SK-N-MC (cell line): ENCODE measurements around the gene P2RX1.

Source experiments
- DNase-seq: peaks from one replicate; pipeline ENCODE4 v3.0.0-alpha.2; 2011; ENCODE audit warnings: low read depth, low spot score
- H3K27ac ChIP-seq: fragments of 200-600 bp; sonication (generic); 2 replicates; pipeline ENCODE4 v1.5.1; 2016; ENCODE audit warnings: mixed run types
- H3K36me3 ChIP-seq: fragments of 200-600 bp; sonication (generic); 2 replicates; pipeline ENCODE4 v1.6.1; 2017; ENCODE audit warnings: antibody characterized with exemption, low read length, mixed read lengths; ENCODE audit not compliant: insufficient read depth
- H3K4me3 ChIP-seq: fragments of 200-600 bp; sonication (generic); 2 replicates; pipeline ENCODE4 v1.5.1; 2016
- H3K9ac ChIP-seq: fragments of 200-600 bp; sonication (generic); 2 replicates; pipeline ENCODE4 v1.8.0; 2017; ENCODE audit warnings: mixed run types, mixed read lengths; ENCODE audit not compliant: insufficient read length
- H3K9me3 ChIP-seq: fragments of 200-600 bp; sonication (generic); 2 replicates; pipeline ENCODE4 v1.6.1; 2017; ENCODE audit warnings: low read depth, mild to moderate bottlenecking, antibody characterized with exemption, low read length, moderate library complexity, mixed read lengths
- EZH2 ChIP-seq: fragments of 200-600 bp; sonication (generic); IDR thresholded peaks from one replicate; pipeline ENCODE4 v1.6.1; 2017; ENCODE audit warnings: antibody characterized with exemption
- FOXP2 ChIP-seq: optimal IDR thresholded peaks from 2 replicates; pipeline ENCODE3; 2011; ENCODE audit warnings: mild to moderate bottlenecking, moderate library complexity; ENCODE audit not compliant: insufficient read depth; ENCODE audit errors: extremely low read length, control extremely low read depth
- POLR2AphosphoS5 ChIP-seq: IDR thresholded peaks from 2 replicates; pipeline ENCODE4 v1.6.1; 2012; ENCODE audit warnings: mild to moderate bottlenecking, low read depth, low read length, borderline replicate concordance

The P2RX1 gene

DNA sequence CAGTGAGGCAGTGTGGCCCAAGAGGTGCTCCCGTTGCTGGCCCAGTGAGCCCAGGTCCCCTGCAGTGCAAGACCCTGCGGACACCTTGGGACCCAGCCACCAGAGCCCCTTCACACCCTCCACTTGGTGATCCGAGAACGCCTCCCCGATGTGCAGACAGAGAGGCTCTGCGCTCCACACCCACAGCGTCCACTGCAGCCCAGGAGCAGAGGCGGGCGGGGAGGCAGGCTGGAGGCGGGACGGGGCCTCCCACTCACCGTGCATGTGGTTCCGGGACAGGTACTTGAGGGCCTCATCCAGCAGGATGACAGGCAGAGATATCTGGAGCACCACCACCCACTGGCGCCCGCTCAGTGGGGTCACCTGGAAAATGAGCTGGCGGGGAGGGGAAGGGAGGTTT, 12.1 kb upstream of the P2RX1 start:
- H3K9me3 ChIP-seq = no peaks in the 10 kb centered on the region
- no peak for DNase-seq
- H3K36me3 ChIP-seq = no peaks in the 10 kb centered on the region
- H3K27ac ChIP-seq = no peak overlapping the region
- H3K4me3 ChIP-seq = no peak overlapping the region
- H3K9ac ChIP-seq = no peak overlapping the region
- no peak for TF ChIP-seq POLR2AphosphoS5
- no peak for TF ChIP-seq EZH2
- TF ChIP-seq FOXP2 = no peak

DNA sequence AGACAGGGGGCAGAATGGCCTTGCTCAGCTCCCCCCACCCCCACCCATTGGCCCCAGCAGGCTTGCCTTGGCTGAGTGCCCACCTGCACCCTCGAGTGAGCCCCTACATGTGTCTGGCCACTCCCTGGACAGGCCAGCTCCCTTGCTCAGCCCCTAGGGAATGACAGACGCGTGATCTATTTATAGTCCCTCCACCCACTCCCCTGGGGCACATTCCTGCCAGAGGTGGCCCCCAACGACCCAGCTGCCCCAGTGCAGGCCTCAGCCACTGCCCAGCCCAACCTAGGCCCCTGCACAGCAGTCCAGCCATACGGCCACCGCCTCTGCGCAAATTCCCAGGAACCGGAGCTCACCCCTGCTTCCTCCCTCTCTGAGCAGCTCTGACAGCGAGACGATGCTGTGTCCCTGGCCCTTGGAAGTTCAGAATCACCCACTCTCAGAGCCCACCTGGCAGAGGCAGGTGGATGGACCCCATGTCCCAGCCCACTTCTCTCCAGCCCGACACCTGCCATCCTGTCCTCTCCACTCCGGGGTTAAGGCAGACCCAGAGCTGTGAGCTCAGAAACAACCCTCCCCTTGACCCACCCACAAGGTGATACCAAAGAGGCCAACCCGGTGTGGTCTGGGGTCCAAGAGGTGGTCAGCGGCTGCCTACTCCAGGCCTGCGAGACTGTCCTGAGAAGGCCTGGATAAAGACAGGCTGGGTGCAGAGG, 11.5 kb upstream of the P2RX1 start:
- no peak overlapping the region for H3K9ac ChIP-seq
- no peak overlapping the region for H3K4me3 ChIP-seq
- no peak for DNase-seq
- no peak for TF ChIP-seq EZH2
- no peak for TF ChIP-seq POLR2AphosphoS5
- no peak for TF ChIP-seq FOXP2
- no peaks in the 10 kb centered on the region for H3K9me3 ChIP-seq
- H3K36me3 ChIP-seq = no peaks in the 10 kb centered on the region
- no peak overlapping the region for H3K27ac ChIP-seq

DNA sequence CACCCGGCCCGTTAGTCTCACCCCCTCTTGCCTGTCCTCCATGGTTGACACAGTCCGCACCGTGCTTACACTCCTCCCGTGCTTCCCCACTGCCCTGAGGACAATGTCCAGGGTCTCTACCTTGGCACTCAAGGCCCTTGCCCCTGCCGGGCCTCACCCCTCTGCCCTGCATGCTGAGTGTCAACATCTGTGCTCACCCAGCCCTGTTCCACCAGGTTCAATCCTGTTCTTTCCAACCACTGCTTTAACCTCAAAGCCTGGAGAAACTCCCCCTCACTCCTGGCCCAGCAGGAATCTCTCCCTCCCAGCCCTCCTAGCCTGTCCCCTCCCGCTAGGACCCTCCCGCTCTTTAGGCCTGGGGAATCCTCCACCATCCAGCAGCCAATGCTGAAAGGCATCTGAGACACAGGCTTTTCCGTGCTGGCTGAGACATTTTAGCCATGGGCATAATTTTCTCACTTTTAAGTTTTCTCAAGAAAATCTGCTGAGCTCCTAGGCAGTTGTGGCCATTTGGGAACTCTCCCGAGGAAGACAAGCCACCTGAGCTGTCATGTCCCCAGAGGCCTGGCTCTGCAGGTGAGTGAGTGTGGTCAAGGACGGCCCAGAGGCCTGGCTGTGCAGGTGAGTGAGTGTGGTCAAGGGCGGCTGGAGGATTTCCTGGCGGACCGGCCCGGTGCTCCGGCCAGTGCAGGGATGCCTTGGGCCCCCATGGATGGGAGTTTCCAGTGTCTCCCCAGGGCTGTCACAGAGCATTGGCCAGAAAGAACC, 10.8 kb upstream of the P2RX1 start:
- H3K4me3 ChIP-seq = no peak overlapping the region
- H3K9ac ChIP-seq = no peak overlapping the region
- H3K27ac ChIP-seq = no peak overlapping the region
- no peaks in the 10 kb centered on the region for H3K9me3 ChIP-seq
- H3K36me3 ChIP-seq = no peaks in the 10 kb centered on the region
- DNase-seq = no peak
- TF ChIP-seq FOXP2 = no peak
- no peak for TF ChIP-seq EZH2
- TF ChIP-seq POLR2AphosphoS5 = no peak

DNA sequence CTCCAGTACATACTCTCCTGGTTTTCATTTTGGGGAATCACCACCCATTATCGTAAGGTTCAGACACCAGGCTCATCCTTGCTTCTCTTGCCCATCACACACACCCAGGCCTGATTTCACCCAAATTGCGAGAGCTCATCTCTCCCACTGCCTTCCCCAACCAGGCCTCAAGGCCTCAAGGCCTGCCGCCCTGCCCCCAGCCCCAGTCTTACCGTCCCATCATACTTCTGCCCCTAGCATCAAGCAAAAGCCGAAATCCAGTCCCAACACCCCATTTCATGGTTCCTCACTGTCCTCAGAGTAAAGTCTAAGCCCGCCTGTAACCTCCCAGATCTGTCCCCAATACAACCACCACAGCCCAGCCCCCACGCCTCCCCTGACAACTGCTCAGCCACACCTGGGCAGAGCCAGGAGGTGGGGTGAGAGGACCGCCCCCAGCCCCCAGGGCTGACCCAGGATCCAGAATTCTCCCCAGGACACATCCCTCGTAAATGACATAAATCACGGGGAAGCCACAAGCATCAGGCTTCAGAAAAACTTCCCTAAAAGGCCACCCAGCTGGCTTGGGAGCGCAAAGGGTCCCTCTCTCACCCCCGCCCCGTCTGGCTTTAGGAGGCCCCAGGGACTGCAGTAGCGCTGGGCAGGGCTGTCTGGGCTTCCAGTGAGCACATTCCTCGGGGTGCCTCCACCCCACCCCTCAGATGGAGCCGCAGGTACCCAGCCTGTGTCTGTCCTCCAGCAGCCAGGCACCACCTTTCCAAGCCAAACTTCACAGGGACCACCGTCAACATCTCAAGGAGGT, 9.6 kb upstream of the P2RX1 start:
- Histone ChIP-seq H3K9me3 (no peaks in the 10 kb centered on the region), H3K27ac (no peak overlapping the region), H3K36me3 (no peaks in the 10 kb centered on the region), H3K4me3 (no peak overlapping the region), H3K9ac (no peak overlapping the region)
- DNase-seq = no peak
- TF ChIP-seq EZH2 (no peak), FOXP2 (no peak), POLR2AphosphoS5 (no peak)

DNA sequence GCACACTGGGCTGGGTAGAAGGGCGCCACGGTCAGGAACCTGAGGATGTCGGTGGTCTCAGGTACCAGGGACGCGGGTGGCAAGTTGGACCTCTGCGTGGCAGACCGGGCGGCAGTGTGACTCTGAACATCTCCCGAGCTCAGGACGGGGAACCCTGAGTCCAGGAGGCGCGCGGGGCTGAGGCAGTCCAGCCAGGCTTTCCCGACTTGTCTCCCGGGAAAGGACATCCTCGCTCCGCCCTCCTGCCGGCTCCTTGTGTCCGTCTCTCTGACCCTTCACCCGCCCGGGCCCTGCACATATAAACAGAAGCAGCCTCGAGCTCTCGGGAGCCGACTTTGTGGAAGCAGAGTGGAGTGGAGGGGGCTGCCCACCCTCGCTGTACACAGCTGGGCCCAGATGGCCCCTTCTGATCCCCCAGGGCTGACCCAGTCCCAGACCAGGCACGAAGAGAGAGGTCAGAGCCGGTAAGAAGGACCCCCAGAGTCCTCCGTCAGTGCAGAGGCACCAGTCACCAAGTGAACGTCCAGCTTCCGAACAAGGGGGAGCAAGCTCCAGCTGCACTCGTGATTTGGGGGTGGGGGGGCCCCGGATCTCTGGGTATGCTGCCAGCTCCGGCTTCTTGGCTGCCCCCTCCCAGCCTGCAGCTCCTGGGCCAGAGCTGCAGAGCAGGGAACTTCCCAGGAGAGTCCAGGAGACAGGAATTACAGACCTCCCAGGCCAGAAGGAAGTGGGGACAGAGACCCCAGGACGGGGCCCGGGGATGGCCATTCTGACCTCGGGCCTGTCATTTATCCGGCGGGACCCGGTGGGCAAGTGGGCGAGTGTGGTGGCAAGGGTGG, 8.5 kb upstream of the P2RX1 start:
- H3K9ac ChIP-seq = no peak overlapping the region
- H3K36me3 ChIP-seq = no peaks in the 10 kb centered on the region
- no peak for TF ChIP-seq EZH2
- no peak for TF ChIP-seq POLR2AphosphoS5
- no peak for TF ChIP-seq FOXP2
- no peak overlapping the region for H3K27ac ChIP-seq
- no peak for DNase-seq
- no peak overlapping the region for H3K4me3 ChIP-seq
- H3K9me3 ChIP-seq = no peaks in the 10 kb centered on the region

DNA sequence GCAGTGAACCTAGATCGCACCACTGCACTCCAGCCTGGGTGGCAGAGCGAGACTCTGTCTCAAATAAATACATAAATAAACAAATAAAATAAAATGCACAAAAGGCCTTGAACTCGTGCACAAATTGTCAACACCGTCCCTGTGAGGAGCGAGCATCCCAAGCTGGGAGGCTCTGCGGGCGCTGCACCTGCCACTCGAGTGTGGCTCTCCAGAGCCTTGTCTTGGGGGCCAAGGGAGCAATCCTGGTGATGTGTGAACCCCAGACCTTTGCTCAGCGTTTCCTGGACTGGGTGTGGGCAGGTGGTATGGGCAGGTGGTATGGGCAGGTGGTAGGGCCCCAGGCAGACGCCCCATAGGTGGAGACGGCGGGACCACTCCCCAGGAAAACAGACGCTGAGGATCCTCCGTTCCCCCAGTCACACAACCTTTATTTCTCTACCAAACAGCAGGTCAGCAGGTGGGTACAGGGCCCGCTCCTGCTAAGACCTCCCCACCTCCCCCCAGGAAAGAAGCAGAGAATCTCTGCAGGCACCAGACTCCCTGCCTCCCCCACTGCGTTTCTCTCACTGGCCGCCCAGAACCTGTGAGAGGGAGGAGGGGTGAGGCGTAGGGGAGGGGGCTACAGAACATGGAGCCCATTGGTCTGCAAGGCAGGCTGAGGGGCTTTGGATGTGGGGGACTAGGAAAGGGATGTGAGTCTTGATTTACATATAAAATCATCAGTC, 7.4 kb upstream of the P2RX1 start:
- Histone ChIP-seq H3K9ac (no peak overlapping the region), H3K4me3 (no peak overlapping the region), H3K36me3 (no peaks in the 10 kb centered on the region), H3K9me3 (no peaks in the 10 kb centered on the region), H3K27ac (no peak overlapping the region)
- TF ChIP-seq EZH2 (no peak), POLR2AphosphoS5 (no peak), FOXP2 (no peak)
- no peak for DNase-seq

DNA sequence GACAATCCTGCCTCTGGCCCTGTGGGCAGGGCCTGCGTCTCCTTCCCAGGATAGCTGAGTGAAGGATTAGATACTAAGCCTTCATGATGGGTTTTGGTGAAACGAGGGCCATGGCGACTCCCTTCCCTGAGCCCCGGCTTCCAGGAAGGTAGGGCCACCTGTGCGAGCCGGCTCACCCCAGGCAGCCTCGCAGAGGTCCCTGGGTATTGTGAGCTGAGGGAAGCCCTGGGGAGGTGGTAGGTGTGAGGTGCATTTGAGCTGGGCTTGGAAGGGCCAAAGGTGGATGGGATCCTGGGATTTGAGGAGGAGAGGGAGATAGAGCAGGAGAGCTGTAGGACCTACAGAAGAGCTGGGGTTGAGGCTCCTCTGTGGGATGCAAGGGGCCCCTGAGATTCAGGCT, 6.5 kb upstream of the P2RX1 start:
- Histone ChIP-seq H3K9ac (no peak overlapping the region), H3K9me3 (no peaks in the 10 kb centered on the region)
- no peak for TF ChIP-seq EZH2
- TF ChIP-seq POLR2AphosphoS5 = no peak
- TF ChIP-seq FOXP2 = no peak

More for the DNA sequence above, 6.5 kb upstream of the P2RX1 start:
- no peak for DNase-seq
- Histone ChIP-seq H3K4me3 (no peak overlapping the region), H3K27ac (no peak overlapping the region), H3K36me3 (no peaks in the 10 kb centered on the region)
